B cell (primary cell): ENCODE results near the gene DLST. TPM values are rescaled to one million over a fixed set of nuclear protein-coding genes. Genes with fewer than 3 reads are reported as not detected.
A peak's percentile ranks its signal among the peaks of the same experiment; 100 is the strongest.

ENCODE experiments used
- ATAC-seq: fragments of 200-7000 bp; cut with Tn5 transposase; one replicate; pipeline ENCODE4 v1.10.0; 2021; ENCODE audit warnings: low read depth, mild to moderate bottlenecking, moderate number of reproducible peaks, moderate library complexity
- CTCF ChIA-PET: fragments of 350-600 bp; sonication (Branson Sonifier 250); formaldehyde crosslinking; loops from one replicate; lab custom pipeline; 2021; ENCODE audit warnings: antibody characterized with exemption, inconsistent platforms; lab: Charles Lee
- POLR2A ChIA-PET: fragments of 350-600 bp; sonication (Branson Sonifier 250); formaldehyde crosslinking; loops from one replicate; lab custom pipeline; 2021; ENCODE audit warnings: antibody characterized with exemption; lab: Charles Lee
- DNase-seq: peaks from one replicate; pipeline ENCODE4 v3.0.0; 2013
- H2AFZ ChIP-seq: 2 replicates; pipeline ENCODE4 v1.6.1; 2012; ENCODE audit warnings: mild to moderate bottlenecking, low read depth, low read length; ENCODE audit not compliant: insufficient read depth, poor library complexity, severe bottlenecking
- H3K27ac ChIP-seq, 2 donors: 1 replicate in 1 of 2; 2 replicates in 1 of 2; pipeline ENCODE4 v1.5.1; 2012 to 2013; ENCODE audit warnings: low read length in 2 of 2, mild to moderate bottlenecking in 2 of 2, moderate library complexity in 1 of 2
- H3K27me3 ChIP-seq, 4 experiments: fragments of 200-600 bp in 1 of 4; sonication (generic) in 1 of 4; replicated peaks in 1 of 4; 1 replicate in 2 of 4; 2 replicates in 2 of 4; pipeline versions ENCODE4 v1.6.1 to v1.7.0; 2013 to 2016; ENCODE audit warnings: low read length in 3 of 4, mild to moderate bottlenecking in 2 of 4, mixed read lengths in 1 of 4, moderate library complexity in 1 of 4; ENCODE audit not compliant: insufficient read depth in 4 of 4, control insufficient read depth in 3 of 4; ENCODE audit errors: control extremely low read depth in 1 of 4
- H3K36me3 ChIP-seq, 2 experiments: replicated peaks in 1 of 2; 1 replicate in 1 of 2; 2 replicates in 1 of 2; pipeline versions ENCODE4 v1.6.1 to v1.7.1; 2013; ENCODE audit warnings: low read length in 1 of 2; ENCODE audit not compliant: insufficient read depth in 2 of 2, control insufficient read depth in 1 of 2; ENCODE audit errors: control extremely low read depth in 1 of 2, extremely low read depth in 1 of 2
- H3K4me1 ChIP-seq, 2 donors: fragments of 200-600 bp in 1 of 2; sonication (generic) in 1 of 2; 1 replicate in 1 of 2; 2 replicates in 1 of 2; pipeline versions ENCODE4 v1.5.1 to v1.6.1; 2013 to 2017; ENCODE audit warnings: low read length in 2 of 2; ENCODE audit not compliant: control insufficient read depth in 2 of 2, insufficient read depth in 2 of 2
- H3K4me2 ChIP-seq: replicated peaks from 2 replicates; pipeline ENCODE3; 2012; ENCODE audit warnings: mild to moderate bottlenecking, low read depth, low read length; ENCODE audit not compliant: poor library complexity, severe bottlenecking
- H3K4me3 ChIP-seq, 5 experiments: fragments of 200-600 bp in 1 of 5; sonication (generic) in 1 of 5; 1 replicate in 3 of 5; 2 replicates in 2 of 5; pipeline versions ENCODE4 v1.5.1 to v1.7.0; 2011 to 2016; ENCODE audit warnings: low read length in 4 of 5, mild to moderate bottlenecking in 4 of 5, low read depth in 2 of 5, control low read depth in 1 of 5, moderate library complexity in 1 of 5; ENCODE audit not compliant: insufficient read depth in 1 of 5; ENCODE audit errors: control extremely low read depth in 1 of 5, extremely low read depth in 1 of 5
- H3K79me2 ChIP-seq: fragments of 200-600 bp; sonication (generic); one replicate; pipeline ENCODE4 v1.6.0; 2016; ENCODE audit warnings: low read length; ENCODE audit not compliant: control insufficient read depth, insufficient read depth
- H3K9ac ChIP-seq: fragments of 200-600 bp; sonication (generic); 2 replicates; pipeline ENCODE4 v1.6.1; 2017; ENCODE audit warnings: mild to moderate bottlenecking, low read length, moderate library complexity
- H3K9me3 ChIP-seq, 3 donors: one replicate each; pipeline versions ENCODE4 v1.6.1 to v1.7.1; 2013; ENCODE audit warnings: low read length in 2 of 3; ENCODE audit not compliant: control insufficient read depth in 2 of 3, insufficient read depth in 1 of 3; ENCODE audit errors: control extremely low read depth in 1 of 3
- H4K20me1 ChIP-seq: 2 replicates; pipeline ENCODE4 v1.6.0; 2012; ENCODE audit warnings: mild to moderate bottlenecking, low read length; ENCODE audit not compliant: insufficient read depth, control insufficient read depth, poor library complexity, severe bottlenecking
- H3K27ac Mint-ChIP-seq: one replicate; pipeline ENCODE4 v1.8.0; 2021; ENCODE audit warnings: mixed read lengths
- H3K27me3 Mint-ChIP-seq: one replicate; pipeline ENCODE4 v1.8.0; 2021; ENCODE audit warnings: mixed read lengths
- H3K4me1 Mint-ChIP-seq: one replicate; pipeline ENCODE4 v1.8.0; 2021; ENCODE audit warnings: mixed read lengths
- H3K4me3 Mint-ChIP-seq: one replicate; pipeline ENCODE4 v1.8.0; 2021; ENCODE audit warnings: mixed read lengths
- H3K9me3 Mint-ChIP-seq: one replicate; pipeline ENCODE4 v1.8.0; 2022; ENCODE audit warnings: mixed read lengths; ENCODE audit not compliant: insufficient read depth
- EZH2 ChIP-seq: IDR thresholded peaks from 2 replicates; pipeline ENCODE4 v1.6.1; 2012; ENCODE audit warnings: borderline replicate concordance, low read depth, mild to moderate bottlenecking, moderate library complexity, low read length; ENCODE audit not compliant: insufficient read depth, poor library complexity, severe bottlenecking
- WGBS: methylation state at CpG from one replicate; pipeline ENCODE4 v1.1.5; 2013; ENCODE audit warnings: missing lambda C conversion rate; ENCODE audit not compliant: insufficient coverage; 5-methylcytosine and 5-hydroxymethylcytosine counted together
- intact Hi-C: fragments of 100-400 bp; cut with micrococcal nuclease; formaldehyde crosslinking; loops from one replicate; pipeline ENCODE4 v1.10.0; 2022
- polyA plus RNA-seq: library from polyadenylated mRNA; depleted of rRNA; stranded (reverse); fragments of >200 nt; gene quantifications from 2 replicates; pipeline ENCODE4 v1.2.3, GENCODE V29; 2012
- total RNA-seq, 2 donors: library from RNA; stranded (reverse); fragments of 120-200 nt in 1 of 2; gene quantifications; 1 replicate in 1 of 2; 2 replicates in 1 of 2; pipeline versions ENCODE4 v1.2.3 to v1.2.4, GENCODE V29; 2013 to 2022
- TF ChIP-seq, protein P1 (sequence below): fragments of 200-600 bp; IDR thresholded peaks from one replicate; pipeline ENCODE4 v1.8.0; 2022; ENCODE audit warnings: antibody characterized with exemption, mild to moderate bottlenecking

The DLST gene
- total and polyA plus RNA-seq, 2 donors (not counting 1 experiment from before 2014, with no cell fraction given) = 73.1 to 89.5 TPM

DNA sequence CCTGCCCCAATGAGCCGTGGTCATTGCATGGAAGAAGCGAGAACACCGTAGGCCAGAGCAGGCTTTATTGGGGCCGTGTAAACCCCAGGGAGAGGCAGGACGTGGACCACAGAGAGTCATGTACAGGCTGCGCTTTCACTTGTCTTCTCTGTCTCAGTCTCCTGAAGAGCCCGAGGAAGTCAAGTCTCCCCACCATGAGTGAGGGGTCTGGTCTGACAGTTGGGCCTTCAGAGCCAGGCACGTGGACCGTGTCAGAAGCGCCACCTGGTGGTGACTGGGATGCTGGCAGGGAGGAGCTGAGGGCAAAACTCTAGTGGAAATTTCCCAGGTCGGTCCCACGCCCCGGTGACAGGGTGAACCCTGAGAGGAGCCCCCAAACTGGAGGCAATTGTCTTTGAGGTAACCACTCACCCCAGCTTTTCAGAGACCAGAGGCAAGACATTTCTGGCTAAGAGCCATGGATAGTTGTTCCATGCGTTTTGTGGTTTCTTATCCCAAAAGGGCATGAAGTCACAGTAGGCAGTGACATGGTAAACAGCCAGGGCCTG, 24.0 kb downstream of the DLST start:
- Histone ChIP-seq H4K20me1 (peaks cover 5% of the 10 kb centered on the region), H3K4me3 (no peak overlapping the region), H3K27ac (peak overlapping the region in 1 of 2 donors; percentile 33), H3K4me1 (peaks cover 17 to 52% of the 10 kb centered on the region in 2 donors), H3K79me2 (no peaks in the 10 kb centered on the region), H2AFZ (no peak overlapping the region), H3K27me3 (no peaks in the 10 kb centered on the region), H3K9me3 (no peaks in the 10 kb centered on the region), H3K36me3 (peaks cover 0 to 27% of the 10 kb centered on the region in 2 experiments), H3K4me2 (no peak overlapping the region), H3K9ac (no peak overlapping the region)
- TF ChIP-seq, protein P1, sequence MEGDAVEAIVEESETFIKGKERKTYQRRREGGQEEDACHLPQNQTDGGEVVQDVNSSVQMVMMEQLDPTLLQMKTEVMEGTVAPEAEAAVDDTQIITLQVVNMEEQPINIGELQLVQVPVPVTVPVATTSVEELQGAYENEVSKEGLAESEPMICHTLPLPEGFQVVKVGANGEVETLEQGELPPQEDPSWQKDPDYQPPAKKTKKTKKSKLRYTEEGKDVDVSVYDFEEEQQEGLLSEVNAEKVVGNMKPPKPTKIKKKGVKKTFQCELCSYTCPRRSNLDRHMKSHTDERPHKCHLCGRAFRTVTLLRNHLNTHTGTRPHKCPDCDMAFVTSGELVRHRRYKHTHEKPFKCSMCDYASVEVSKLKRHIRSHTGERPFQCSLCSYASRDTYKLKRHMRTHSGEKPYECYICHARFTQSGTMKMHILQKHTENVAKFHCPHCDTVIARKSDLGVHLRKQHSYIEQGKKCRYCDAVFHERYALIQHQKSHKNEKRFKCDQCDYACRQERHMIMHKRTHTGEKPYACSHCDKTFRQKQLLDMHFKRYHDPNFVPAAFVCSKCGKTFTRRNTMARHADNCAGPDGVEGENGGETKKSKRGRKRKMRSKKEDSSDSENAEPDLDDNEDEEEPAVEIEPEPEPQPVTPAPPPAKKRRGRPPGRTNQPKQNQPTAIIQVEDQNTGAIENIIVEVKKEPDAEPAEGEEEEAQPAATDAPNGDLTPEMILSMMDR = peak; percentile 93
- TF ChIP-seq EZH2 = no peak
- Mint-ChIP-seq H3K27ac (peak overlapping the region; percentile 73), H3K27me3 (no peaks in the 10 kb centered on the region), H3K4me3 (no peak overlapping the region), H3K9me3 (no peaks in the 10 kb centered on the region), H3K4me1 (peaks cover 41% of the 10 kb centered on the region)
- intact Hi-C loops = loop anchor here (1.0 to 2.0 kb wide), 2 partner anchors 44 to 183 kb away; no protein-coding TSS in a partner anchor
- CTCF ChIA-PET = interaction anchor here (0.5 to 25.3 kb wide), 37 partner anchors 9 to 399 kb away, joined by 3 to 926 read pairs (median 4); partner anchors contain the start of genes DLST, EIF2B2, PROX2 and RPS6KL1
- peak; percentile 79 for DNase-seq
- WGBS = 59% methylated on average over 10 of the region's 14 CpGs
- peak; percentile 72 for ATAC-seq
- POLR2A ChIA-PET = interaction anchor here (0.8 kb wide), 1 partner anchor 45 kb away, joined by 7 read pairs; no protein-coding TSS in a partner anchor

- DNase-seq (peak; percentile 41), ATAC-seq (peak; percentile 47)
- CTCF ChIA-PET = interaction anchor here (0.6 to 25.3 kb wide), 9 partner anchors 14 to 182 kb away, joined by 3 to 926 read pairs (median 10); partner anchors contain the start of genes DLST, PROX2 and RPS6KL1
- H3K4me3 Mint-ChIP-seq = no peak overlapping the region
- TF ChIP-seq EZH2 = no peak
- TF ChIP-seq, protein P1 = peak; percentile 9
- no peaks in the 10 kb centered on the region for H3K9me3 ChIP-seq
- intact Hi-C loops = no loop called here
- H4K20me1 ChIP-seq = peaks cover 5% of the 10 kb centered on the region
- H3K79me2 ChIP-seq = no peaks in the 10 kb centered on the region
- H3K4me1 Mint-ChIP-seq = peaks cover 41% of the 10 kb centered on the region
- H3K9ac ChIP-seq = no peak overlapping the region
- H3K27ac Mint-ChIP-seq = no peak overlapping the region
- peaks cover 0 to 13% of the 10 kb centered on the region in 2 experiments for H3K36me3 ChIP-seq
- H3K27me3 Mint-ChIP-seq = no peaks in the 10 kb centered on the region
- no peaks in the 10 kb centered on the region for H3K9me3 Mint-ChIP-seq
- 30% methylated on average over 9 of the region's 12 CpGs for WGBS
- POLR2A ChIA-PET = interaction anchor here (0.5 to 0.6 kb wide), 2 partner anchors 24 to 268 kb away, joined by 3 read pairs; no protein-coding TSS in a partner anchor
- peaks cover 17 to 52% of the 10 kb centered on the region in 2 donors for H3K4me1 ChIP-seq
- H3K27me3 ChIP-seq = no peaks in the 10 kb centered on the region
- no peak overlapping the region for H3K4me3 ChIP-seq
- no peak overlapping the region for H3K27ac ChIP-seq
- H2AFZ ChIP-seq = no peak overlapping the region
- H3K4me2 ChIP-seq = no peak overlapping the region
Measured at GRCh38 chr14:74906925-74907521, 25.3 kb downstream of the DLST start.
